DMS79 treated with DMSO at 0.1 percent for 48 hours (cell line): Measurements from ENCODE around the gene EHMT1.
"Not testable (repeated sequence)": the region's sequence is repeated elsewhere in the genome, so short reads cannot be mapped to it uniquely, and the experiment has no call there.

Experiments used
- DNase-seq: peaks from one replicate; lab custom pipeline; 2025; lab: John Stamatoyannopoulos, UW

The EHMT1 gene

GRCh38 chr9:137694962-137695875 lies 76.4 kb downstream of the EHMT1 start:
- DNase-seq = no peak

- DNase-seq = no peak
Observed at GRCh38 chr9:137696136-137696925, 77.5 kb downstream of the EHMT1 start.

DNA sequence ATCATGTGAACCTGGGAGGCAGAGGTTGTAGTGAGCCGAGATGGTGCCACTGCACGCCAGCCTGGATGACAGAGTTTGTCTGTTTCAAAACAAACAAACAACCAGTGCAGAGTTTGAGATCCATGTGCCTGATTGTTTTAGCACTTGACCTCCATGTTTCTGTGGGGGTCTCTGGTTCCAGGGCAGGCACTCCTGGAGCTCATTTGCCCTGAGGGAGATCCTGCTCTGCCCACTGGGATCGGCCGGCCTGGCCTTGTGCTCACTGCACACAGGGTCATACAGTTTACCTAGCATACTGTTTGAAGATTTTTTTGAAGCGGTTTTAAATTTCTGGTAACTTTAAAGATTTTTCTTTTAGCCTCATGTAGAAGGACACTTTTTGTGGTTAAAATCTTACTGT lies 78.4 kb downstream of the EHMT1 start:
- DNase-seq = no peak

DNA sequence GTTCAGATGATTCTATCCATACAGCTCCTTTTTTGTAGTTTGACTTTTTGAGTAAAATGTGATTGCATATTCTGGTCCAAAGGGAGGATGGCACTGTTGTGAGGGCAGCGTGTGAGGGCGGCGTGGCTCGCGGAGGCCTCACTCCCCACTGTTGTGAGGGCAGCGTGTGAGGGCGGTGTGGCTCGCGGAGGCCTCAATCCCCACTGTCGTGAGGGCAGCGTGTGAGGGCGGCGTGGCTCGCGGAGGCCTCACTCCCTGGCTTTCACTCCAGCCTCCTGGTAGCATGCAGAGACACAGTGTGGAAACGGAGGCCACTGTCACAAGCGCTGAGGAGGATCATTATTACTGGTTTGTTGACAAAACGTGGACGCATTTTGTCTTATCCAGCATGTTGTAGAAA lies 79.0 kb downstream of the EHMT1 start:
- DNase-seq = no peak

- DNase-seq = no peak
Observed at GRCh38 chr9:137700911-137701310, 82.1 kb downstream of the EHMT1 start.

- DNase-seq = no peak
Observed at GRCh38 chr9:137702615-137703379, 84.0 kb downstream of the EHMT1 start.

GRCh38 chr9:137703842-137704508 lies 85.2 kb downstream of the EHMT1 start:
- DNase-seq = no peak

DNA sequence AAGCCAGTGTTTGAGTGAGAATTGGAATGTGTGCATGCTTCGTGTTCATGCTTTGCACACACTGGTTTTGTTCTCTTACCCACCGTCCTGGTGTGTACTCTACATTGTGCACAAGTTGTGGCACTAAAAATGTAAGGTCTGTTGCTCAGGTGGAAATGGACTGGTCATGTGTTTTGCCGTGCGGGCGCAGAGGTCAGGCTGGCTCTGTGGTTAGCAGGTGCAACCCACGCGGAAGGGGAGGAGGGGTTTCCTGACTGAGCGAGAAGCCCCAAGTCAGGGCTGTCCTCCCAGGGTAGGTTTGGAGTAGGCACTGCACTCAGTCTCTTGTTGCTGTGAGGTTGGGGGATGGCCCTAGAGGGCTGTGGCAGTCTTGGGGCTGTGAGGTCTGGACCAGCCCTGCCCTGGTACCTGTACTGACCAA lies 86.6 kb downstream of the EHMT1 start:
- no peak for DNase-seq

DNA sequence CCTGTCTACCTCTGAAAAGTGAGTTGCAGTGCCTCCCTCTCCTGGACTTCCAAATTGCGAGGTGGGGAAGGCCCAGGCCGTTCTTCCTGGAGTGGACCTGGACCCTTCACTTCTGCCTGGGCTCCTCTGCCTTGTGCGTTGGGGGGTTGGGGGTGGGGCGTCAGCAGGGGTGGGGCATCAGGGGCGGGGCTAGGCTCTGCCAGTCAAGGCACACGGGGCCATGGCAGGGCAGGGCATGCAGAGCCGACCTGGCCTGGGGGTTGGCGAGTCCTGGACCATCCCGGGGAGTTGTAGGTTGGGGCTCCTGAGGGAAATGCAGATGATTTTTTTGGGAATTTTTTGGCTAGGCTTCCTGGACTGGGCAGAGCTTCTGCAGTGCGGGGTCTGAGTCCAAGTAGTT lies 87.1 kb downstream of the EHMT1 start:
- no peak for DNase-seq

GRCh38 chr9:137707361-137707760 lies 88.6 kb downstream of the EHMT1 start:
- no peak for DNase-seq

GRCh38 chr9:137708590-137709284 lies 89.9 kb downstream of the EHMT1 start:
- DNase-seq = no peak

DNA sequence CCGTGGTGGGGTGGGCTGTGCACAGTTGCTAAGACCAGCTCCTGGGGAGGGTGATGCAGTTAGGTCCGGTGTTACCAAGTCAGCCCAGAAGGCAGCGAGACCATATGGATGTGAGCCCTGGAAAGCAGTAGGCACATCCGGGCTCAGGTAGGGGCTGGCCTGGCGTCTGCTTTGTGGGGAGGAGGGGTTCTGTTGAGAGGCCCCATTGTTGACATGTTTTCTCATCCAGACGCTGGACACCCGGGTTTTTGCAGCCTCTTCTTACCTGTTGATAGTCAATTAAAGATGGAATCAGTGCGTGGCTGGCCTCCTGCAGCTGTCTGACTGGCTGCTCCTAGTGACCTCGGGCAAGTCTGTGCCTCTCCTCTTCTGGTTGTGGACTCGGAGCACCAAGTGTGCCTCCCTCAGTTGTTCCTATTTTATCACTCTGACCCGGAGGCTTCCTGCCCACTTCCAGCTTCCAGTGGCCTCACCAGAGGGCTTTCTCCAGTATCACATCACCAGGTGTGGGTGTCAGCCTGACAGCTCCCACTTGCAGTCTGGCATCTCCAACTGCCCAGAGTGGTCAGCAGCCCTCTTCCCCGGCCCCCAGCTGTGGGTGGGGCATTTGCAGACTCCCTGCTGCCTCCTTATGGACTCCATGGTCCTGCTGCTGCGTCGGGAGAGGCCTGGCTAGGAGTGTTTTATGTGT lies 90.8 kb downstream of the EHMT1 start:
- no peak for DNase-seq

DNA sequence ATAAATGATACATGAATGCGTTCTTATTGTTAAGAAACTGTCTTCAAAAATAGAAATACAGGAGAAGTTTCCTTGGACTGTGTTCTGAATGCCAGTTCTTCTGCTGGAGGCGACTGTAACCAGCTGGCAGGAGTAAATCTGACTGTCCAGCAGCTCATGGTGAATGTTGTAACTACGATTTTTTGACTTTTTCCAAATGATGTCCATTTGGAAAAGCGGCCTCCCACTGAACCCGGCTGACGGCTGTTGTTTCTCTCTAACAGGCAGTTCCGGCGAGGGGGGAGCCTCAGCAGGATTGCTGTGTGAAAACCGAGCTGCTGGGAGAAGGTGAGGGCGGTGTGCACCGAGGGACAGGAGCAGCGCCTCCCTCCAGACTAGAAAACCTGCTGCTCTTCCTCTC lies 91.9 kb downstream of the EHMT1 start:
- DNase-seq = no peak

DNA sequence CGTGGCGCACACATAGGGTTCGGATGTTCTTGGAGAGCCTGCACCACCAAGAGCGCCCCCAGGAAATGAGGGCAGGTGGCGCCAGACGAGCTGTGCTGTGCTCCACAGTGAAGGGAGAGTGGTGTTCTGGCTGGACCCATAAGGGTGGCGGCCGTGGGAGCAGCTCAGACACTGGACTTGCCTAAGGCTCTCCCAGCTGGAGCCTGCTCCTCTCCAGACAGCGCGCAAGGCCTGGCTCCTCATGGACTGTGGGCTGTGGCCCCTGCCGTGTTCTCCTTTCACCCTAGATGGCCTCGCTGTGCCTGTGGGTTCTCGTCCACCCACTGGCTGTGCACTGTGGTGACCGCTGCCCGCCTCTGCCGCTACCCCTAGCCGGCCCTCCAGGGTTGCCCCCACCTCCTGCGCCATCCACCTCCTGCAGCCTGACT lies 92.9 kb downstream of the EHMT1 start:
- no peak for DNase-seq

GRCh38 chr9:137715321-137715720 lies 96.5 kb downstream of the EHMT1 start:
- DNase-seq = no peak

DNA sequence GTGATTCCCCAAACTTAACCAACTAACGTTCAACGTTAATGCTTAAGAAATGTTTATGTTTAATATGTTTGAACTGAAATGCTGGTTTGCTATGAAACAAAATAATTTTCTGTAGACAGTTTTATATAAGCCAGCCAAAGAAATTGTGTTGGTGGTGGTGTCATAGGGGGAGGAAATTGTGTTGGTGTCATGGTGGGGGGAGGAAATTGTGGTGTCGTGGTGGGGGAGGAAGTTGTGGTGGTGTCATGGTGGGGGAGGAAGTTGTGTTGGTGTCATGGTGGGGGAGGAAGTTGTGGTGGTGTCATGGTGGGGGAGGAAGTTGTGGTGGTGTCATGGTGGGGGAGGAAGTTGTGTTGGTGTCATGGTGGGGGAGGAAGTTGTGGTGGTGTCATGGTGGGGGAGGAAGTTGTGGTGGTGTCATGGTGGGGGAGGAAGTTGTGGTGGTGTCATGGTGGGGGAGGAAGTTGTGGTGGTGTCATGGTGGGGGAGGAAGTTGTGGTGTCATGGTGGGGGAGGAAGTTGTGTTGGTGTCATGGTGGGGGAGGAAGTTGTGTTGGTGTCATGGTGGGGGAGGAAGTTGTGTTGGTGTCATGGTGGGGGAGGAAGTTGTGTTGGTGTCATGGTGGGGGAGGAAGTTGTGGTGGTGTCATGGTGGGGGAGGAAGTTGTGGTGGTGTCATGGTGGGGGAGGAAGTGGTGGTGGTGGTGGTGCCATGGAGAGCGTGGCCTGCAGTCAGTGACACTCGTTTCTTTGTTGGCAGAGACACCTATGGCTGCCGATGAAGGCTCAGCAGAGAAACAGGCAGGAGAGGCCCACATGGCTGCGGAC lies 97.3 kb downstream of the EHMT1 start:
- DNase-seq = not testable (repeated sequence)

- no peak for DNase-seq
Observed at GRCh38 chr9:137716694-137717287, 98.0 kb downstream of the EHMT1 start.

DNA sequence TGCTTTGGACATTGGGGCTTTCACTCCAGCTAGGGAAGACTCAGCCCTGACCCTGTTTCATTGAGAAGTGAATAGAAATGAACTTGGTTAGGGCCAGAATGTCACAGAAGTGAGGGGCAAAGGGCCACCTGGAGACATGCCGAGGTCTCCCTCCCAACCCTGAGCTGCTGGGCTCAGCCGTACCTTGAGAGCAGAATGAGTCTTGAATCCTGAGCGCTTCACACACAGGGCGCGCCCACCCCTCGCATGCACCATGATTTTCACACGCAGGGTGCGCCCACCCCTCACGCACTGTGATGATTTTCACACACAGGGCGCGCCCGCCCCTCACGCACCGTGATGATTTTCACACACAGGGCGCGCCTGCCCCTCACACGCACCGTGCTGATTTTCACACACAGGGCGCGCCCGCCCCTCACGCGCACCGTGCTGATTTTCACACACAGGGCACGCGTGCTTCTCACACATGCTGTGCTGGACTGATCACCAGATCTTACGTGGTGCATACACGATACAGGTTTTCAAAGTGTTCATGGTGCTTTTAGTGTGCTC lies 99.0 kb downstream of the EHMT1 start:
- DNase-seq = no peak

DNA sequence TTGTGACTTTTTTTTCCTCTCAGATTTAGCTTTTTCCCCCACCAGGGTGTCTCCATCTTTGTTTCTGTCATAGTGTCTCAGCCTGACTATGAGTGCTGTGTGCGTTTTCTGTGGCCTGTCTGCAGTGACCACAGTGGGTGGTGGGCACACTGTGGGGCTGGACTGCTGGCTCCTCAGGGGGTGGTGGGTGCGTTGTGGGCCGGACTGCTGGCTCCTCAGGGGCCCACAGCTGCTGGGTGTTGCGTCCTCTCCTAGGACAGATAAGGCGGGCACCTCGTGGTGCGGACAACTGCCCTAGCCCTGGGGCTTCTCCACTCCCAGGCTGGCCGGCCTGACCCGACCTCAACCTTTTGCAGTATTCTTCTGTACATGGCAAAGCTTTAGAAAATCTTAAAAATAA lies 100.4 kb downstream of the EHMT1 start:
- no peak for DNase-seq
